NCI-H187 (cell line): ENCODE data around the gene SHISA6.
"Not testable (repeated sequence)": the region's sequence is repeated elsewhere in the genome, so short reads cannot be mapped to it uniquely, and the experiment has no call there.

Source experiments
- DNase-seq, 2 experiments: peaks; one replicate each; lab custom pipeline; 2025; lab: John Stamatoyannopoulos, UW

SHISA6 gene

DNA sequence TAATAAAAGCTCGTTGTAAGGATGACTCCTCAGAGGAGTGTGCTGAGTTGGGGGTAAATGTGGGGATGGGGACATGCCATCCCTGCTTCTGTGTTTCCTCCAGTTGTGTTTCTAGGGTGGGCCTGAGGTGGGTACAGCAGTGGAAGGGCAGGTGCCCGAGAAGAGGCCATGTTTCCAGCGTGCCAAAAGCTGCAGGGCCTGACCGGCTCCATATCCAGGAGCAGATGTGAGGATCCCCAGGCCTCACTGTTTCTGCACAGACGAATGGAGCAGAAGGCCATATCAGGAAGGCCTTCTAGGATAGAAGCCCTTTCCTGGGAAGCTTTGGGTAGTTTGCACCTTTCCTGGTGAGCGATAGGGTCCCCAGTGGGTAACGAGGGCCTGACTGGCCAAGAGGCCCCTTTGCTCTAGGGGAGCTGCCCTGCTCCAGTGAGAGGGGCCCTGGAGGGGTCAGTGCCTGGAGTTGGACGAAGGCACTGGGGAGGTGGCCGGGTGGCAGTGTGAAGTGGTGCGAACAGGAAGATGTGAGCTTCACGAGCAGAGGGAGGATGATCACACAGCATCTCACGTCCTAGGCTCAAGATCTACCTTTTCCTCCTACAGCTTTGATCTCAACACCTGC lies 62.9 kb downstream of the SHISA6 start:
- no peak for DNase-seq

DNA sequence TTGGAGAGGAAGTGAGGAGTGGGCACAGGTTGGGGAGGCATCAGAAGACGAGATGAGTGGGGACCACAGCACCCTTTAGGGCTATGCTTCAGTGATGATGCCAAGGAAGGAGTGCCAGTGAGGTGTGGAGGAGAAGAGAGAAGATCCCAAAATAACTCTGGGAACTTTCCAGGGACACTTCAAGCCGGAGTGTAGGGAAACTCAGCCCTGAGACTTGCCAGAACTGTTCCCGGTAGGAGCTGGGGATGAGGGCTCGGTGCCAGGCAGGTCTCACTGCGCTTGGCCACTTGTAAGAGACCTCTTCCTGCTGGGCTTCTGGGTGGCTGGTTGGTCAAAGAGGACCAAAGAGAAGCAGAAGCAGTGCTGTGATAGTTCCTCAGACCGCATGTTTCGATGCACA lies 63.6 kb downstream of the SHISA6 start:
- DNase-seq: no peak

DNA sequence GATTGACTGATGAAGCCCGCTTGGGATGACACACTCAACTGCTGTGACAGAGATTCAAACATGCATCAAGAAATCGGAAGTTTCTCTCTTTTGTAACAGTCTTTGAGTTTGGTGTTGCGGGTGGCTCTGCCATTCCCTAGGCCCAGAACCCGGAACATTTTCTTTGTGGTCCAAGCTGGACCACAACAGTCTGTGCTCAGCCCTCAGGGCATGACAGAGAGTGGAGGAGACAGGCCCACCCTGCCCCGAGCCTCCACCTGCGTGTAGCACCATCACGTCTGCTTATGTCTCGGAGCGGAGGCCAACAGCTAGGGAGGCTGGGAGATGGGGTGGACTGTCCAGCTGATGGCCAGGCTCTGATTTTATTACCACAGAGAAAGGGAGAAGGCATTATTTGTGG lies 64.5 kb downstream of the SHISA6 start:
- no peak for DNase-seq

DNA sequence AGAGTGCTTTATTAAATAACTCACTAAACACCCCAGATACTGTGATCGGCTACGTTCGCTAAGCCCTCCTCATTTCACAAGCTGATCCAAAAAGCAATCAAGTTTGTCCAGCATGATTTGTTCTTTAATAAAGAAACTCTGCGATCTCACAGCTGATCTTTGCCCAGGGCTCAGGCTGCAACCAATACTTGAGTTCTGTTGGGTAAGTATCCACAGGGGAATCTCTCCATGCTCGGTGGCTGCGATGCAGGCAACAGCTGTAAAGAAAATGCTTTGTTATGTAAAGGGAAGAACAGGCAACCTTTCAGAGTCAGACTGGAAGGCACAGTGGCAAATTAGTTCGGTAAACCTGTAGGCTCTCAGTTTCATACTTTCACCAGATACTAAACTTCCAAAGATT lies 67.5 kb downstream of the SHISA6 start:
- no peak for DNase-seq

DNA sequence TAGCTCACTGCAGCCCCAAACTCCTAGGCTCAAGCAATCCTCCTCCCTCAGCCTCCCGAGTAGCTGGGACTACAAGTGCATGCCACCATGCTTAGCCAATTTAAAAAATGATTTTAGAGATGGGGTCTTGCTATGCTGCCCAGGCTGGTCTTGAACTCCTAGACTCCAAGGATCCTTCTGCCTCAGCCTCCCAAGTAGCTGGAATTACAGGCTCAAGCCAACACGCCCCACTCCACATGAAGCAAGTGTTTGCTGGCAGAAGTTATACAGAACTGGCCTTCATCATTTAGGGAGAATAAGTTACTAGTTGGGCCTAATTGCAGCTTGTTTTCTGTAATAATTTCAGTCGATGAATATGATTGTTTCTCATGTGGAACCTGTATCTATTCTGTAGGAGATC lies 68.0 kb downstream of the SHISA6 start:
- no peak for DNase-seq

DNA sequence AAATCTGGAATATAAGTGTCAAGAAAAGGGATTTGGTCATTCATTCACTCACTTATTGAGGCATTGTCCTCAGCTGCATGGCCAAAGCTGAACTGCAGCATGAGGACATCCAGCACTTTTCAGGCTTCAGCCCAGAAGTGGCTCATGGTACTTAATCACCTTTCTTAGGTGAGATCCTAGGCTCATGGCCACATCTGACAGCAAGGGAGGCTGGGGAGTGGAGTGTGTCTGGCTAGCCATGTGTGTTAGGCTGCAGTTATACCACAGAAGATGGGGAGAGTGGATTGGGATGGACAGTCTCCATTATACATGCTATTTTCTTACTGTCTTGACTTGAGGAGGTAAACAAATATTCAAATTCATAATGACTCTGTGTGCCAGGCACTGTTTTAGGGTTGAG lies 68.8 kb downstream of the SHISA6 start:
- no peak for DNase-seq

DNA sequence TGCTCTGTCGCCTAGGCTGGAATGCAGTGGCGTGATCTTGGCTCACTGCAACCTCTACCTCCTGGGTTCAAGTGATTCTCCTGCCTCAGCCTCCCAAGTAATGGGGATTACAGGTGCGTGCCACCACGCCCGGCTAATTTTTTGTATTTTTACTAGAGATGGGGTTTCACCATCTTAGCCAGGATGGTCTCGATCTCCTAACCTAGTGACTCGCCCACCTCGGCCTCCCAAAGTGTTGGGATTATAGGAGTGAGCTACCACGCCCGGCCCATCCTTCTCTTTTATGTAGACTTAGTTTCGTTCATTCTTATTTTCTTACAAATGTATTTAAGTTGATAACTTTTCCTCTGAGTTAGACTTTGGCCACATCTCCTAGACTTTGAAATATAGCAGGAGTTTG lies 75.4 kb downstream of the SHISA6 start:
- DNase-seq: not testable (repeated sequence)

DNA sequence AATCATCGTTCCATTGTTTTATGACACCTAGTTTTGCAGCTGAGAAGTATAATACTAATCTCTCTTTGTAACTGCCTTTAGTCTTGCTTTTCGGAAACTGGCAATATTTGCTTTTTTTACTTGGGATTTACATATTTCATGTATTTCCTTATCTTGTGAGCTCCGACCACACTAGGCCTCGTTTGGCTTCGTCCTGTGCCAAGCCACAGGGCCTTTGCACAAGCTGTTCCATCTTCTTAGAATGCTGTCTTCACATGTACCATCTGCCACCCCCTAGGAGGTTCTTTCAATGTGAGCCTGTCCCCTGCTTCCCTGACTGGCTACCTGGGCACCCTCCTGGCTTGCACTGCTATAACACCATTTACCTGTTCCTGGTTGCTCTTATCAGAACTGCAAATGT lies 77.2 kb downstream of the SHISA6 start:
- no peak for DNase-seq

DNA sequence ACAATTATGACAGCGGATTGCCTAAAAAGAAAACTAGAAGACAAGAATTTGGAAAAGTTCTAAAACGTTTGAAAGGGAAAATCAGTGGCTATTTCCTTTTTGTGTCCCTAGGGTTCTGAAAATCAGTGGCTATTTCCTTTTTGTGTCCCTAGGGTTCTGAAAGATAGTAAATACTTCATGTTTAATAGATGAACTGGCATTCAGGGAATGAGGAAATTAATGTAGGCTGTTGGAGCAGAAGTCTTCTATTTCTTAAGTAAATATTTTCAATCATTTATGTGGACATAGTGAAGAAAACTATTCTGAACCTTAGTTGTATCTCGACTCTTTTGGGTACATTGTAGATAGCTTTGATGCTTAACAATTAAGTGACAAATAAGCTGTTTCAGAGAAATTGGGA lies 78.9 kb downstream of the SHISA6 start:
- no peak for DNase-seq

DNA sequence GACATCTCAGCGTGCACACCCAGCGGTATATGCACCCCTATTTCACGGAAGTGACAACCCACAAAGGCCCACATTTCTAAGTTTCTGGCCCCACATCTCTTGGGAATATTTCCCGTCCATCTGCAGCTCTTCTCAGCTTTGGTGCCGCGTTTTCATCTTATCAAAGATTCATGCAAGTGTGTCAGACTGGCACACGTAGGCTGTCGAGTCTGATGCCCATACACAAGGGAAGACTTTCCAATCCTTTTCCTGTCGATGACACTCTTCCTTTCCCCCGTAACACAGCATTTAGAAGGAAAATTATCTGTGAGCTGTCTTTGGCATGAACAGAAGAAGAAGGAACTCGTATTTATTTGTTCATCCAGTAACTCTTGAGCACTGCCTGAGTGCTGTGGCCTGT lies 83.0 kb downstream of the SHISA6 start:
- DNase-seq: no peak

DNA sequence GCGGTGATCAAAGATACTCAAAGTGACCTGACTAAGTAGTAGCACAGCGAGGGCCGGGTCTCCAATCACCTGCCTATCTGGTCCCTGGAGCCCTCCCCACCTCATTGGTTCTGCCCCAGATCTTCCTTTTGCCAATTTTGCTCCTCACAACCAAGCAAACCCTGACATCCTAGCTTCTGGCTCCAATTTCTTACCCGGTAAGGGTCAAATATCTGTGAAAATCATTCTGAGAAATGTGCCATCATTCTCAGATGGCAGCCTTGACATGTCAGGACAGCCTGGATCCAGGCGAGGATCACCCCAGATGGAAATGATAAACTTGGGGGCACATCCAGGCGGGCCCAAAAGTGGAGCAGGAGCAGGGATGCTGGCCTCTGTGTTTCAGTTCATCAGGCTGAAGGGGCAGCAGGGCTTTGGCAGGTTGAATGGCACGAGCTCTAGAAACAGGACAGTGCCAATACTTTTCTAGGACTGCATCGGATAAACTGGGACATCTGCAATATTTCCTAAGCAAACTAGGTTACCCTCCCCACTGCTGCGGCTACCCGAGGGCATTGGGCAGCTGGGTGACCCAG lies 83.9 kb downstream of the SHISA6 start:
- no peak for DNase-seq

DNA sequence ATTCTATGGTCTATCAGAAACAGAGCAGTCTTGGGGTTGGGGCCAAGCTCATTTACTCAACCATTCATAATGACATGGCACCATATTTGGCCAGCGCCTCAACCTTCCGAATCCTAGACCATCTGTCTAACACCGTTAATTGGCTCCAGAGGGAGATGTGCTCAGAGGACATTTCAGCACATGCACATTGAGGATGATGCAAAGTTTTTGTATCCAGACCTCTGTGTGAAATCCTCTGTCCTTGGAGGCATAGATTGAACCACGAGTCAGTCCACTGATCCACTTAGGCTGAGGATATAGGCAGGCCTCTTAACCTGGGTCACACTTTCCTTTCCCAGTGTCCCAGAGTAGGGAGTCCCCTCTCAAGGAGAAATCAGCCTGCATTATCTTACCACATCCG lies 85.5 kb downstream of the SHISA6 start:
- no peak for DNase-seq

DNA sequence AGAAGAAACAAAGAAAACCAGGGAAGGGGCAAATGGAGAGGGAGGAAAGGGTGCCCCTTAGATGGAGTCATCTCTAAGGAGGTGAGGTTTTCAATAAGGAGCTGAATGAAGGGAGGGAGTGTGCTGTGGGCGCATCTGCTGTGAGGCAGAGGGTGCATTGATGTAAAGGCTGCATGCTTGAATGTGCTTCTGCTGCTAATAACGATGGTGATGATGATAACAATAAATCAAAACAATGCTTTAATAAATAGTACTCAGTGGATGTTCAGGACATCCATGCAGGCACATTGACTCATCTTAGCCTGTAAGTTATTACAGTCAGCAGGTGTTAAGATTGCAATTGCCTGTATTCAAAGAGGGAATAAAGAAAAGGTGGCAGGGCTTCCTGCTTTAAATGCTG lies 87.8 kb downstream of the SHISA6 start:
- DNase-seq: no peak

DNA sequence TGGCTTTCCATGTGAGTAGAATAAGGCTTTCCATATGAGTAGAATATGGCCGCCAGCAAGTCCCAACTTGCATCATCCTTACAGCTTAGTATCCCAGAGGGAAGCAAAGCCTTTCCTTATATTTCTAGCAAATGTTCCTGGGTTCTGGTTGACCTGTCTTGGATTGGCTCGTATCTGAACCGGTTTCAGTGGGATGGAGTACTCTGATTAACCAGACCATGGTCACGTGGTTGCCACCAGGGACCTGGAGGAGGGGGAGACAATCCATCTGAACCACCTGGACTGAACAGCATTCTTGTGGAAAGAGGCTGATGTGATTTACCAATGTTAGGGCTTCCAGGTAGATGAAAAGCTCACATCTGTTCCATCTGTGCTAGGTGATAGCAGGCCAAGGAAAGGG lies 89.0 kb downstream of the SHISA6 start:
- DNase-seq: no peak

DNA sequence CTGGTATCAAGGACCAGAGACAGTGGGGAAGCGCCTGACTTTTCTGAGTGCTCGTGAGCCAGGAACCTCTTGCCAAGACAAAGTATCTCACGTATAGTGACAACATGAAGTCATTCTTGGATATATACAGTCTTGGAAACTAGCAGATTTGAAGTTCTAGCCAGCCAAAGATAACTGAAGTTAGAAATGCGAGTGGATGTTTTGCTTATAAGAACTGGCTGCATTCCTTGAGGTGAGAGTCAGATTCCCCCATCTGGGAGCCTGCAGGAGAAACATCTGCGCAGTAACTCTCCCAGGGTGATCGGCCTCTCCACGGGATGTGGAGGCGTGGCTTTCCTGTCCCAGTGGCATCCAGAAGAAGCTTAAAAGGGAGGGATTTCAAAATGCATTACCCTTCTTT lies 89.8 kb downstream of the SHISA6 start:
- no peak for DNase-seq

DNA sequence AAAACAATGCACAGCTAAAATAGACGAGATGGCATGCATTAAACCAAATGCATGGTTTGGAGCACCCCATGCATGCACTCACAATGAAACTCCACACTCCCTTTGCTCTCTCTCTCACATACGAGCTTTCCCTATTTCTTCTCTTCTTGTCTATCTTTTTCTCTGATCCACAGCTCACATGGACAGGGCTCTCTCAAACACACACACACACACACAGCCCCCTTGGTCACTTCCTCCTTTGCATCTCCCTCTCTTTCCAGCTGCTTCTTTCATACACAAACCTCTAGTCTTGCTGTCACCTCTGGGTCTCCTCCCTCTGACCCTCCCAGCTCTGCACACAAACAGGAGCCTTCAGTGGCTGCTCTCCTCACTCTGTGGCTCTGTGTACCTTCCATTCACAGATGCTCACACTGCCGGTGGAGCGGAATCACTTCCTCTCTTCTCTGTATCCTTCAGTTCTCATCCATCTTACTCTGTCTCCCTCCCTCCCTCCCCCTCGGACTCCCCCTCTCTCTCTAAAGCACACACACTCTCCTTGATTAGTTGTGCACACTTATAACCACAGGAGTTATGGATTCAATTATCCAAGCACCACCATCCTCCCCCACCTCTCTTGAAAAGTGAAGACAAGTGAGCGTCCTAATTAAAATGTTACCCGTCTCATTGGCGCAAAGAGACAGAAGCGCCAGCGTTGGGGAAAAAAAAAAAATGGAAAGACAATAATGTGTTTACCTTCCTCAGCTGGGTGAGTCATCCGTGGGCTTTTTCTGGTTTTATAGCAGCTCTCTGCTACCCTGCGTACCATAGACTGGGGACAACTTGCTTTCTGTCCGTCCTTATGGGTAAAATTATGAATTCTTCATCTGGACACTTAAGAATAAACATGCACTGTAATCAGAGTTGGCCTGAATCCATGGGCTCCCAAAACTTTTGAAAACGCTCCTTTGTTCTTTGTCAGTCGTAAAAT lies 90.8 kb downstream of the SHISA6 start:
- DNase-seq: no peak

DNA sequence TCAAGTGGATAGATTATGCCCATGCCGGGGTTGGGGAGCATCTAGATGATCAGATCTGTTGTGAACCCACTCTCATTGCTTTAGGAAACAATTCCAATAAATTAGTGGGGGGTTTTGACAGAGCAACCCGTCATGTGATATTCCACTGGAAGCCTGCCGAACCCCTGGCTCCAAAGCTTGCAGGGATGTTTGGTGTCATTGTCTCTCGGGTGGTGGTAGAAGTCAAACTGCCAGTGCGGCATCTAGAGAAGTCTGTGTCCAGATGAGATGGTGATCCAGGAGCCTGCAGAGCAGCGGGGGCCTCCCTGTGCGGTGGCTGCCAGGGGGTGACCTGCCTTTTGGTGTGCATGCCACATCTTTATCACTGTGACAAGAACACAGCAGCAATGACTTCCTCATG lies 91.7 kb downstream of the SHISA6 start:
- no peak for DNase-seq

DNA sequence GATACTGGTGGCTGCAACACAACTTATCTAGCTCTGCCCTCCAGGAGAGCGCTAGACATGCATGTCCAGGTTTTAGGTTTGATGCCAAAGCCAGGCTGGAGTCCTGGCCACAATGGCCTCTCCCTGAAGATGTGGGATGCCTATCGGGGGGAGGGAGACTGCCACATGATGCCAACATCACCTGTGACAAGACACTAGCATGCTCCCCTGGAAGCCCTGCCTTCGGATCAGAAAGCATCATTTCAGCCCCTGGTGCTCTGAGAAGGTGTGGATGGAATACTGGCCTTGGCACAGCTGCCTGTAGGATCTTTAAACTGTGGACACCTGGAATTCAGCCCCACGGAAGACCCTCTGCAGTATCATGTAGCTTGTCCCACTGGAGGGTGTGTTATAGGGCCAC lies 93.5 kb downstream of the SHISA6 start:
- DNase-seq: no peak

DNA sequence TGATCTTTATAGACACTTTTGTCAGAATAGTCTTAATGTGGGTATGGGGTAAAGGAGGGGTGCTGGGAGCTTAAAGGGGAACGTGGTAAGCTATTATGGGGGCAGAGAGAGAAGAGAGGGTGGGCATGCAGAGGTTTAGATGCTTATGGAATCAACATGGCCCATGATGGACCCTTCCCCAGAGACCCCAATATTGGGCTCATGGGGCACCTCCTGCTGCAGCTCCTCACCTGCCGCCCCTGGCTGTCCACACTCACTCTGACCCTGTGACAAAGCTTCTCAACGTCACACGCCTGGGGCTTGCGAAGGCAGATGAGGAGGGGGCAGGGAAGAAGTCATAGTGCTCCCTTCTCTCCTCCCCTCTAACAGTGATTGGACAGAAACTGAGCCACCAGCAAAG lies 95.3 kb downstream of the SHISA6 start:
- DNase-seq: no peak

DNA sequence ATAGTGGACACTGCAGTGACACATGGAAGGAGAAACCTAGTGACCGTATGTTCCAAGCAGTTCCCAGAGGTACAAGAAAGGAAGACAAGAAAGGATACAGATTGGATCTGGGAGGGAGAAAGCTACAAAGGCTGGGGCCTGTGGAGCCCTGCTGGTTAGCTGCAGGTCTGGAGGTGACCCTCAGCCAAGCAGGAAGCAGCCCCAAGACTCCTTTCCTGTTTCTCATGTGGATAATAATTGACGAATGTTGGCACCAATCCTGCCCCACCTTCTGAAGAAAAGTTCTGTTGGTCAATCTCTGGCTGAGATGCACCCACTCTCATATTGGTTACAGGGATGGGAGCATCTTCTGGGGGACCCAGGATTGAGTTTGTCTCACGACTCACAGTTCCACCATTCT lies 99.8 kb downstream of the SHISA6 start:
- DNase-seq: no peak

DNA sequence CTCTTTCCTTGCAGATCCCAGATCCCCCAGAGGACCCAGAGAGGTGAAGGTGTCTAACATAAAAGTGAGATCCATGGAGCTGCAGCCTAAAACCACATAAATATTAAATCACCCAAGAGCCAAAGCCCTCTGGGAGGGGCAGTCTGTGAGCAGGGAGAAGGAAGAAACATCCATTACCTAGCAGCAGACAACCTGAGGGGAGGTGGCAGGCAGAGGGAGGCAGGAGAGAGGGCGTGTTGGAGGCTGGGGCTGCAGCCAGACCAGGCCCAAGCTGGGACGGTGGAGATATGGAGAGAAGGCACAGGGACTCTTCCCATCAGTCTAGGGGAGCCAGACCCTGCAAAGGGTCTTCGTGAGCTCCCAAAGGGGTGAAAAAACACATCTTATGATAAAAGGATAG lies 101.1 kb downstream of the SHISA6 start:
- no peak for DNase-seq

DNA sequence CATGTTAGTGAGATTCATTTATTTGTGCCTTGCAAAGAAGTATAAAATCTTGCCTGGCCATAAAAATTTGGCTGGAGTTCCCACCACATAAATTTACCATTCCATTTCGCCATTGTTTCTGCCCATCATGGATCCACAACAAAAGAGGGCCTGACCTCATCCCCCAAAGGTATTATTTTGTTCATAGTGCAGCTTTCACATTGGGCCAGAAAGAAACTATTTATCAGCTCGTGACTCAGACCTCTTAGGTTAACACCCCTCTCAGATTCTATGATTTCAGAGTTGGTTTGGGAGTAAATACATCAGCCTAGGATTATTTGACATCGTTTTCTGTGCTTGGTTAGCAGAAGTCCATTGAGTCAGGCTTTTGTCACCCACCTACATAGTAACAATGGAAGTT lies 108.1 kb downstream of the SHISA6 start:
- DNase-seq: no peak

DNA sequence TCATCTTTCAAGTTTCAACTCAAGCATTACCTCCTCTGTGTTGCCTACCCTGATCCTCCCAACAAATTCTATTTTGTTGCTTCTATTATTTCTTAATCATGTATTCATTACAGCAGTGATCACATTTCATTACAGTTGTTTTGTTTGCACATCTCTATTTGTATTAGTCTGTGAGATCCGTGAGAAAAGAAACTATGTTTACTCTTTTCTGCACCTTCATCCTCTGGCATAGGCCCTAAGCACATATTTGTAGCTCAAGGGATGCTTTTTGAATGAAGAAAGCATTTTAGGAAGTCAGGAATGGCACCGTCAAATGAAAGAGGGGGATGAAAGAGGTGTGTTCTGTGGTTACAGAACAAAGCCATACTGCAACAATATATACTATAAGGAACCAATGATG lies 110.5 kb downstream of the SHISA6 start:
- no peak for DNase-seq
